Keratinocyte (primary cell): ENCODE data around the gene PARVA. TPM values are rescaled to one million over a fixed set of nuclear protein-coding genes. Genes with fewer than 3 reads are reported as not detected.

Experiments used
- DNase-seq: peaks from one replicate; pipeline ENCODE4 v3.0.0-alpha.2; 2011; ENCODE audit warnings: low read depth, missing footprints, low spot score
- FAIRE-seq: peaks from 2 replicates; lab custom pipeline; 2011; peaks lifted over from hg19 to GRCh38; lab: Jason Lieb, UNC
- H2AFZ ChIP-seq: 2 replicates; pipeline ENCODE4 v1.6.0; 2012; ENCODE audit warnings: low read length, control low read depth, inconsistent platforms; ENCODE audit not compliant: control insufficient read depth
- H3K27ac ChIP-seq: 2 replicates; pipeline ENCODE4 v1.5.1; 2011; ENCODE audit warnings: low read length; ENCODE audit not compliant: control insufficient read depth, insufficient read depth
- H3K27me3 ChIP-seq: 3 replicates; pipeline ENCODE4 v1.6.0; 2011; ENCODE audit warnings: low read length; ENCODE audit not compliant: control insufficient read depth, insufficient read depth; ENCODE audit errors: extremely low read depth
- H3K36me3 ChIP-seq, 2 experiments: 2 replicates in 1 of 2; 3 replicates in 1 of 2; pipeline ENCODE4 v1.5.1; 2011; ENCODE audit warnings: low read length in 2 of 2, mild to moderate bottlenecking in 1 of 2; ENCODE audit not compliant: control insufficient read depth in 2 of 2, insufficient read depth in 2 of 2; ENCODE audit errors: extremely low read depth in 1 of 2
- H3K4me1 ChIP-seq: 3 replicates; pipeline ENCODE4 v1.5.1; 2011; ENCODE audit warnings: low read length; ENCODE audit not compliant: control insufficient read depth, insufficient read depth; ENCODE audit errors: extremely low read depth
- H3K4me2 ChIP-seq: 3 replicates; pipeline ENCODE4 v1.6.0; 2011; ENCODE audit warnings: low read depth, low read length; ENCODE audit not compliant: control insufficient read depth, insufficient read depth; ENCODE audit errors: extremely low read depth
- H3K4me3 ChIP-seq, 3 experiments: fragments of 200-600 bp in 1 of 3; sonication (generic) in 1 of 3; 2 replicates in 2 of 3; 3 replicates in 1 of 3; pipeline ENCODE4 v1.5.1; 2011 to 2016; ENCODE audit warnings: low read length in 3 of 3, mild to moderate bottlenecking in 3 of 3, control low read depth in 2 of 3, inconsistent platforms in 1 of 3, low read depth in 1 of 3, mixed read lengths in 1 of 3, mixed run types in 1 of 3, moderate library complexity in 1 of 3; ENCODE audit not compliant: control insufficient read depth in 2 of 3, insufficient read depth in 2 of 3; ENCODE audit errors: extremely low read depth in 1 of 3
- H3K79me2 ChIP-seq: 2 replicates; pipeline ENCODE4 v1.6.0; 2012; ENCODE audit warnings: low read length; ENCODE audit not compliant: control insufficient read depth, insufficient read depth
- H3K9ac ChIP-seq: 3 replicates; pipeline ENCODE4 v1.6.0; 2011; ENCODE audit warnings: low read length; ENCODE audit not compliant: control insufficient read depth, insufficient read depth; ENCODE audit errors: extremely low read depth
- H3K9me1 ChIP-seq: 3 replicates; pipeline ENCODE4 v1.6.0; 2011; ENCODE audit warnings: low read length; ENCODE audit not compliant: control insufficient read depth, insufficient read depth; ENCODE audit errors: extremely low read depth
- H3K9me3 ChIP-seq: 2 replicates; pipeline ENCODE4 v1.5.1; 2012; ENCODE audit warnings: low read depth, low read length; ENCODE audit not compliant: control insufficient read depth
- H4K20me1 ChIP-seq: 3 replicates; pipeline ENCODE4 v1.6.0; 2011; ENCODE audit warnings: low read length; ENCODE audit not compliant: control insufficient read depth, insufficient read depth; ENCODE audit errors: extremely low read depth
- CTCF ChIP-seq, 3 experiments: IDR thresholded peaks in 1 of 3; conservative IDR thresholded peaks in 1 of 3; optimal IDR thresholded peaks in 1 of 3; 2 replicates in 2 of 3; 3 replicates in 1 of 3; pipeline versions ENCODE3 to v1.5.1; 2011; ENCODE audit warnings: low read length in 3 of 3, mild to moderate bottlenecking in 3 of 3, moderate library complexity in 2 of 3, control low read depth in 1 of 3, inconsistent platforms in 1 of 3; ENCODE audit not compliant: insufficient read depth in 2 of 3; ENCODE audit errors: extremely low read depth in 1 of 3
- EZH2 ChIP-seq: IDR thresholded peaks from one replicate; pipeline ENCODE4 v1.6.1; 2012; ENCODE audit warnings: inconsistent platforms, mild to moderate bottlenecking, low read length, moderate library complexity
- dilution Hi-C: fragments of 300-500 bp; cut with MboI; formaldehyde crosslinking; loops from one replicate; pipeline ENCODE4 v1.7.0; 2020; ENCODE audit warnings: low sequenced_read_pairs; ENCODE audit not compliant: extremely low pct_ligation_motif_present
- polyA plus RNA-seq, 5 experiments: library from polyadenylated mRNA; depleted of rRNA in 3 of 5; stranded (reverse) in 3 of 5; stranded (forward) in 1 of 5; unstranded in 1 of 5; fragments of >200 nt; gene quantifications; 1 replicate in 1 of 5; 2 replicates in 3 of 5; 3 replicates in 1 of 5; pipeline versions ENCODE4 v1.2.1 to v1.2.3, GENCODE V29; 2011 to 2012; ENCODE audit warnings: missing spikeins in 2 of 5, low read depth in 1 of 5, low replicate concordance in 1 of 5

Gene PARVA
- polyA plus RNA-seq, 1 donor (not counting 4 experiments of a cell fraction or from before 2014, with no cell fraction given) = 28.9 TPM

- Histone ChIP-seq H3K27me3 (no peaks in the 10 kb centered on the region), H3K4me1 (no peaks in the 10 kb centered on the region), H3K9me3 (no peaks in the 10 kb centered on the region), H3K36me3 (no peaks in the 10 kb centered on the region), H3K79me2 (no peaks in the 10 kb centered on the region), H3K4me3 (no peak overlapping the region), H4K20me1 (no peaks in the 10 kb centered on the region), H3K4me2 (no peak overlapping the region), H2AFZ (no peak overlapping the region), H3K9ac (no peak overlapping the region), H3K9me1 (no peaks in the 10 kb centered on the region), H3K27ac (no peak overlapping the region)
- dilution Hi-C loops = no loop called here
- TF ChIP-seq EZH2 (no peak), CTCF (optimal IDR thresholded peaks at IDR 0.05 in 1 of 3, IDR thresholded peaks at IDR 0.05 in 1 of 3, conservative IDR thresholded peaks at IDR 0.05 in 1 of 3; ENCODE audit: extremely low read depth in 1 of 3, insufficient read depth in 2 of 3, low read length in 3 of 3) (no peak)
- DNase-seq (no peak), FAIRE-seq (no peak)
These were observed 5.3 kb upstream of the PARVA start for GRCh38 chr11:12372111-12372510.

GRCh38 chr11:12375720-12376119 lies 1.7 kb upstream of the PARVA start:
- H3K4me2 ChIP-seq = no peak overlapping the region
- dilution Hi-C loops = no loop called here
- H3K9ac ChIP-seq = no peak overlapping the region
- no peaks in the 10 kb centered on the region for H3K36me3 ChIP-seq
- peaks cover 16% of the 10 kb centered on the region for H3K4me1 ChIP-seq
- no peaks in the 10 kb centered on the region for H3K27me3 ChIP-seq
- H2AFZ ChIP-seq = no peak overlapping the region
- H3K4me3 ChIP-seq = no peak overlapping the region
- no peaks in the 10 kb centered on the region for H3K9me3 ChIP-seq
- FAIRE-seq (no peak), DNase-seq (no peak)
- no peak overlapping the region for H3K27ac ChIP-seq
- H3K79me2 ChIP-seq = peaks cover 19% of the 10 kb centered on the region
- TF ChIP-seq EZH2 (no peak), CTCF (optimal IDR thresholded peaks at IDR 0.05 in 1 of 3, IDR thresholded peaks at IDR 0.05 in 1 of 3, conservative IDR thresholded peaks at IDR 0.05 in 1 of 3; ENCODE audit: extremely low read depth in 1 of 3, insufficient read depth in 2 of 3, low read length in 3 of 3) (no peak)
- no peaks in the 10 kb centered on the region for H4K20me1 ChIP-seq
- no peaks in the 10 kb centered on the region for H3K9me1 ChIP-seq
